Measurements from ENCODE around the gene USP6NL.

Gene USP6NL

GRCh38 chr10:11528286-11528685 is 83.2 kb downstream of the USP6NL start:
- H3K27ac ChIP-seq (replicated peaks) = no peak overlapping the region
- TF ChIP-seq CTCF (IDR thresholded peaks at IDR 0.05; ENCODE audit: insufficient read depth, low read length) (no peak), SPI1 (IDR thresholded peaks at IDR 0.05; ENCODE audit: borderline replicate concordance, low read depth) (no peak), REST (IDR thresholded peaks at IDR 0.05; ENCODE audit: insufficient replicate concordance, low read depth) (no peak)
- H3K27me3 ChIP-seq (ENCODE audit: insufficient read depth, poor library complexity, severe bottlenecking) = no peaks in the 10 kb centered on the region
- no peak for DNase-seq (ENCODE audit: low read depth in 1 of 2, low spot score in 1 of 2)
- no peak overlapping the region for H3K4me3 ChIP-seq (replicated peaks; ENCODE audit: insufficient read depth, low read length)

- Histone ChIP-seq H3K27me3 (ENCODE audit: insufficient read depth, poor library complexity, severe bottlenecking) (no peaks in the 10 kb centered on the region), H3K4me3 (replicated peaks; ENCODE audit: insufficient read depth, low read length) (no peak overlapping the region), H3K27ac (replicated peaks) (no peak overlapping the region)
- TF ChIP-seq GABPA (IDR thresholded peaks at IDR 0.05; ENCODE audit: low read depth) = no peak
- no peak for DNase-seq (ENCODE audit: low read depth in 1 of 2, low spot score in 1 of 2)
These were observed 83.7 kb downstream of the USP6NL start for GRCh38 chr10:11527691-11528255.

GRCh38 chr10:11527068-11527467 is 84.4 kb downstream of the USP6NL start:
- TF ChIP-seq CTCF (IDR thresholded peaks at IDR 0.05; ENCODE audit: insufficient read depth, low read length) = no peak
- no peak for TF ChIP-seq SPI1 (IDR thresholded peaks at IDR 0.05; ENCODE audit: borderline replicate concordance, low read depth)
- TF ChIP-seq REST (IDR thresholded peaks at IDR 0.05; ENCODE audit: insufficient replicate concordance, low read depth) = no peak
- TF ChIP-seq POLR2AphosphoS5 (IDR thresholded peaks at IDR 0.05; ENCODE audit: low read depth) = no peak
- TF ChIP-seq GABPA (IDR thresholded peaks at IDR 0.05; ENCODE audit: low read depth) = no peak
- Histone ChIP-seq H3K27me3 (ENCODE audit: insufficient read depth, poor library complexity, severe bottlenecking) (no peaks in the 10 kb centered on the region), H3K27ac (replicated peaks) (no peak overlapping the region), H3K4me3 (replicated peaks; ENCODE audit: insufficient read depth, low read length) (no peak overlapping the region)
- DNase-seq (ENCODE audit: low read depth in 1 of 2, low spot score in 1 of 2) = no peak

- Histone ChIP-seq H3K4me3 (replicated peaks; ENCODE audit: insufficient read depth, low read length) (no peak overlapping the region), H3K27ac (replicated peaks) (no peak overlapping the region), H3K27me3 (ENCODE audit: insufficient read depth, poor library complexity, severe bottlenecking) (no peaks in the 10 kb centered on the region)
- no peak for DNase-seq (ENCODE audit: low read depth in 1 of 2, low spot score in 1 of 2)
- TF ChIP-seq SPI1 (IDR thresholded peaks at IDR 0.05; ENCODE audit: borderline replicate concordance, low read depth) (no peak), GABPA (IDR thresholded peaks at IDR 0.05; ENCODE audit: low read depth) (no peak), REST (IDR thresholded peaks at IDR 0.05; ENCODE audit: insufficient replicate concordance, low read depth) (no peak), CTCF (IDR thresholded peaks at IDR 0.05; ENCODE audit: insufficient read depth, low read length) (no peak), POLR2AphosphoS5 (IDR thresholded peaks at IDR 0.05; ENCODE audit: low read depth) (no peak)
These were observed 85.9 kb downstream of the USP6NL start for GRCh38 chr10:11525503-11525902.

Data from HL-60 (cell line).